ENCODE data around the gene SNURF.

SNURF gene

DNA sequence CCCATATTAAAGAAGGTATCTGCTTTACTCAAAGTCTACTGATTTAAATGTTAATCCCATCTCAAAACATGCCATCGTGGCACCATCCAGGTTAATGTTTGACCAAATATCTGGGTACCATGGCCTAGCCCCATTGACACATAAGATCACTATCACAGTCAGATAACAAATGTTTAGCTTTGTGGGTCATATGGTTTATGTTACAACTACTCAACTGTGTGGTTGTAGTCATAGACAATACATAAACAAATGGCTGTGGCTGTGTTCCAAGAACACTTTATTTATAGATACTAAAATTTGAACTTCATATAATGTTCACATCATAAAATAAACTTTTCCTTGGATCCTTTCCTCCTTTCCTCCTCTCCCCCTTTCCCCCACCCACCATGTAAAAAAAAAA lies 9.8 kb upstream of the SNURF start:
- Histone ChIP-seq H3K36me3 (no peaks in the 10 kb centered on the region), H3K9me3 (no peaks in the 10 kb centered on the region), H3K4me3 (ENCODE audit: low read depth in 1 of 2, low read length in 1 of 2) (no peak overlapping the region), H3K27ac (no peak overlapping the region), H3K4me1 (ENCODE audit: control insufficient read depth in 1 of 2, insufficient read depth in 1 of 2, low read depth in 1 of 2, low read length in 1 of 2) (no peaks in the 10 kb centered on the region), H3K27me3 (no peaks in the 10 kb centered on the region)
- TF ChIP-seq, protein P1, sequence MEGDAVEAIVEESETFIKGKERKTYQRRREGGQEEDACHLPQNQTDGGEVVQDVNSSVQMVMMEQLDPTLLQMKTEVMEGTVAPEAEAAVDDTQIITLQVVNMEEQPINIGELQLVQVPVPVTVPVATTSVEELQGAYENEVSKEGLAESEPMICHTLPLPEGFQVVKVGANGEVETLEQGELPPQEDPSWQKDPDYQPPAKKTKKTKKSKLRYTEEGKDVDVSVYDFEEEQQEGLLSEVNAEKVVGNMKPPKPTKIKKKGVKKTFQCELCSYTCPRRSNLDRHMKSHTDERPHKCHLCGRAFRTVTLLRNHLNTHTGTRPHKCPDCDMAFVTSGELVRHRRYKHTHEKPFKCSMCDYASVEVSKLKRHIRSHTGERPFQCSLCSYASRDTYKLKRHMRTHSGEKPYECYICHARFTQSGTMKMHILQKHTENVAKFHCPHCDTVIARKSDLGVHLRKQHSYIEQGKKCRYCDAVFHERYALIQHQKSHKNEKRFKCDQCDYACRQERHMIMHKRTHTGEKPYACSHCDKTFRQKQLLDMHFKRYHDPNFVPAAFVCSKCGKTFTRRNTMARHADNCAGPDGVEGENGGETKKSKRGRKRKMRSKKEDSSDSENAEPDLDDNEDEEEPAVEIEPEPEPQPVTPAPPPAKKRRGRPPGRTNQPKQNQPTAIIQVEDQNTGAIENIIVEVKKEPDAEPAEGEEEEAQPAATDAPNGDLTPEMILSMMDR (IDR thresholded peaks at IDR 0.05) = no peak

DNA sequence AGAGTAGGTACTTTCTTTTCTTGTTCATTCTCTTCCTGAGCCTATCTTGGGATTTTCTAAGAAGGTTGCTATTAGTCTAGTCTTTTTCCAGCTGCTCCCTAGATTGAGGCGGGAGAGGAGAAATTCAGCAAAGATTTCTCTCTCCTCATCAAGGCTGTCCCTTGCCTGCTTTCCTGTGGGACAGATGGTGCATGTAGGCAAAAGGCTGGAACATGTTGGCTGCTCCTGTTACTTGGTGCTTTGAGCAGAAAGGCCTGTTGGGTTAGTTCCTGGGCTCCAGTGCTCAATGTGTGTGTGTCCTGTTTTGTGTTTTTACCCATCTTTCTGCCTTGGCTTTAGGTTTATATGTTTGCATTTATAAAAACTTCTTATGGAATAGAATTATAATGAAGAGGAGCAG lies 9.1 kb upstream of the SNURF start:
- no peaks in the 10 kb centered on the region for H3K4me1 ChIP-seq (ENCODE audit: control insufficient read depth in 1 of 2, insufficient read depth in 1 of 2, low read depth in 1 of 2, low read length in 1 of 2)
- H3K27ac ChIP-seq = no peak overlapping the region
- H3K9me3 ChIP-seq = no peaks in the 10 kb centered on the region
- H3K4me3 ChIP-seq (ENCODE audit: low read depth in 1 of 2, low read length in 1 of 2) = no peak overlapping the region
- no peaks in the 10 kb centered on the region for H3K36me3 ChIP-seq
- no peaks in the 10 kb centered on the region for H3K27me3 ChIP-seq
- TF ChIP-seq, protein P1 (IDR thresholded peaks at IDR 0.05) = no peak

DNA sequence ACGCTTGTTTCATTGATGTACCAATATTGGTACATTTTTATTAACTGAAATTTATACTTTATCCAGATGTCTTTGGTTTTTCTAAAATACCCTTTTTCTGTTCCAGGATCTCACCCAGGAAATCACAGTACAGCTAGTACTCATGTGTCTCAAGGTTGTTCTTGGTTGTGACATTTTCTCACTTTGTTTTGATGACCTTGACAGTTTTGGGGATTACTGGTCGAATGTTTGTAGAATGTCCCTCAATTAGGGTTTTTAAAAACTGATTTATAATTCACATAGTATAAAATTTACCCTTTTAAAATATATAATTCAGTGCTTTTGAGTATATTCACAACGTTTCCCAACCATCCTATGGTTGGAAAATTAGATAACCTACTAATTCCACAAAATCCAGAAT lies 6.3 kb upstream of the SNURF start:
- H3K4me3 ChIP-seq (ENCODE audit: low read depth in 1 of 2, low read length in 1 of 2) = no peak overlapping the region
- no peaks in the 10 kb centered on the region for H3K4me1 ChIP-seq (ENCODE audit: control insufficient read depth in 1 of 2, insufficient read depth in 1 of 2, low read depth in 1 of 2, low read length in 1 of 2)
- TF ChIP-seq, protein P1 (IDR thresholded peaks at IDR 0.05) = no peak
- no peaks in the 10 kb centered on the region for H3K9me3 ChIP-seq
- no peak overlapping the region for H3K27ac ChIP-seq
- peaks cover 13% of the 10 kb centered on the region for H3K27me3 ChIP-seq
- no peaks in the 10 kb centered on the region for H3K36me3 ChIP-seq

DNA sequence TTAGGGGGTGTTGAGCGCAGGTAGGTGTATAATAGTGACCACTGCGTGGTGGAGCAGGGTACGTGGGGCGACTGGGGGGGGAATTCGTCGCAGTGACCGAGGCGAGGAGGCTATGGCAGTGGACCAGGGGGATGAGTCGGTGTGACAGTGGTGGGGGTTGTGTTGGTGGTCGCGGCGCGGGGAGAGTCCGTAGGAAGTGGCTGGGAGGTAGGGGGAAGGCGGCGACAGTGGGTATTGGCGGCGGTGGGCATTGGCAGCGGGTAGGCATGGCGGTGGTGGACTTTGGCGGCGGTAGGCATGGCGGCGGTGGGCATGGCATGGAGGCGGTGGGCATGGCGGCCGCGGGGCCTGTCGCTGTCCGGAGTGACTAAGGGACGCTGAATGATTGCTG lies 739 bp downstream of the SNURF start:
- H3K27me3 ChIP-seq = peaks cover 46% of the 10 kb centered on the region
- no peak overlapping the region for H3K27ac ChIP-seq
- no peaks in the 10 kb centered on the region for H3K36me3 ChIP-seq
- H3K9me3 ChIP-seq = no peaks in the 10 kb centered on the region
- H3K4me1 ChIP-seq (ENCODE audit: control insufficient read depth in 1 of 2, insufficient read depth in 1 of 2, low read depth in 1 of 2, low read length in 1 of 2) = peaks cover 0 to 3% of the 10 kb centered on the region in 2 experiments
- TF ChIP-seq, protein P1 (IDR thresholded peaks at IDR 0.05) = no peak
- H3K4me3 ChIP-seq (ENCODE audit: low read depth in 1 of 2, low read length in 1 of 2) = peak overlapping the region; percentile 32 to 54

DNA sequence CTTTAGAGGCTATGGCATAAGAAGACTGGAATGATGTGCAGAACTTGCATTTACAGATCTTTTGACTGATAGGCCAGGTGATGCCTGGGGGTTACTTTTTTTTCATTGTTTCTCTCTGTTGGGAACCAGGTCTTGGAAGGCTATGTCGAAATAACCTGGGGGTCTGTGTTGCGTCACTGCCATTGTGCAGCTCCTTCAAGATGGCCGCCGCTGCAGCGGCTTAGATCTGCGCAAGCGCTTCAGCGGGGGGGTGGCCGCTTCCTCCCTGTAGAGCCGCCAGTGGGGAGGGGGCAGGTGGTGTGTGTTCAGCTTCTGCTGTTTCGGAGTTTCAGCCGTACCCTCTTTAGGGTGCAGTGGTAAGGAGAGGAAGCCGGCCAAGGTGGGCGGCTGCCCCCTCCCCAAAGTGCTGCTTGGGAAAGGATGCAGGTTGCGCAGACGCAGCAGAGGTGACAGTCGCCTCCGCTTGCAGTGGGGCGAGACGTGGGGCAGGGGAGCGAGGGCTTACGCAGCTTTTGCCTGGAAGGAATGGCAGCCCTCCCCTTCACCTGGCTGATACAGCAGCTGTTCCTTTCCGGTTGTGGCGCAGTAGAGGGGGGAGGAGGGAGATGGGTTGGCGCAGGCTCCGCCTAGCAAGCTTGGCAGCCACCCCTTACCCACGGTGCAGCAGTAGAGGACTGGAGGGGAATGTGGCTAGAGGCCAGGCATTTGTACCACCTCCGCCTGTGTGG lies 1.5 kb downstream of the SNURF start:
- Histone ChIP-seq H3K9me3 (no peaks in the 10 kb centered on the region), H3K36me3 (no peaks in the 10 kb centered on the region), H3K4me3 (ENCODE audit: low read depth in 1 of 2, low read length in 1 of 2) (peak overlapping the region; percentile 32 to 54), H3K27me3 (peaks cover 46% of the 10 kb centered on the region), H3K27ac (no peak overlapping the region), H3K4me1 (ENCODE audit: control insufficient read depth in 1 of 2, insufficient read depth in 1 of 2, low read depth in 1 of 2, low read length in 1 of 2) (peaks cover 0 to 3% of the 10 kb centered on the region in 2 experiments)
- TF ChIP-seq, protein P1 (IDR thresholded peaks at IDR 0.05) = no peak
